Measurements from ENCODE around the gene FRG2C.
"Not testable (repeated sequence)": the region's sequence is repeated elsewhere in the genome, so short reads cannot be mapped to it uniquely, and the experiment has no call there.

FRG2C gene

DNA sequence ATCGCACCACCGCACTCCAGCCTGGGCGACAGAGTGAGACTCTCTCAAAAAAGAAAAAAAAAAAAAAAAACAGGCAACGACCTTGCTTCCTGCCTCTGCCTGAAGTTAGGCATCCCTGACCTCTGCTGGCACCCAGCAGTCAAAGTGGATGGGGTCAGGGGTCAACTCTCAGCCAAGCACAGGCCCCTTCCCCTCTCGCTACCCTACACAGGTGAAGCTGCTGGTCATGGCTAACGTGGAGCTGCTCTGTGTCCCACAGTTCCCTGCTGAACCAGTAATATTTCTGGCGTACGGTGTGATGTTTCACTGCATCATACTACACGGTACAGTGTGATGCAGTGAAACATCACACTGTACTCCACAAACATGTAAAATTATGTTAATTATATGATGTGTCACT lies 13.9 kb upstream of the FRG2C start:
- Histone ChIP-seq H3K27me3 (replicated peaks; ENCODE audit: insufficient read depth, low read length) (no peaks in the 10 kb centered on the region), H3K9ac (ENCODE audit: low read length) (no peak overlapping the region), H3K9me3 (replicated peaks; ENCODE audit: insufficient read depth, low read length) (no peaks in the 10 kb centered on the region), H3K9me2 (replicated peaks; ENCODE audit: insufficient read depth, low read length) (no peaks in the 10 kb centered on the region), H3K36me3 (replicated peaks; ENCODE audit: insufficient read depth, low read length) (no peaks in the 10 kb centered on the region), H3K4me3 (ENCODE audit: low read length) (no peak overlapping the region), H3K79me2 (ENCODE audit: low read length) (no peaks in the 10 kb centered on the region), H3K27ac (ENCODE audit: low read length) (no peak overlapping the region), H4K20me1 (ENCODE audit: insufficient read depth, low read length) (no peaks in the 10 kb centered on the region), H3K4me2 (ENCODE audit: low read depth, low read length) (no peak overlapping the region), H2AFZ (ENCODE audit: low read length) (no peak overlapping the region), H3F3A (ENCODE audit: insufficient read depth, low read length) (no peaks in the 10 kb centered on the region), H3K4me1 (ENCODE audit: low read length) (no peaks in the 10 kb centered on the region)
- TF ChIP-seq, protein P1, sequence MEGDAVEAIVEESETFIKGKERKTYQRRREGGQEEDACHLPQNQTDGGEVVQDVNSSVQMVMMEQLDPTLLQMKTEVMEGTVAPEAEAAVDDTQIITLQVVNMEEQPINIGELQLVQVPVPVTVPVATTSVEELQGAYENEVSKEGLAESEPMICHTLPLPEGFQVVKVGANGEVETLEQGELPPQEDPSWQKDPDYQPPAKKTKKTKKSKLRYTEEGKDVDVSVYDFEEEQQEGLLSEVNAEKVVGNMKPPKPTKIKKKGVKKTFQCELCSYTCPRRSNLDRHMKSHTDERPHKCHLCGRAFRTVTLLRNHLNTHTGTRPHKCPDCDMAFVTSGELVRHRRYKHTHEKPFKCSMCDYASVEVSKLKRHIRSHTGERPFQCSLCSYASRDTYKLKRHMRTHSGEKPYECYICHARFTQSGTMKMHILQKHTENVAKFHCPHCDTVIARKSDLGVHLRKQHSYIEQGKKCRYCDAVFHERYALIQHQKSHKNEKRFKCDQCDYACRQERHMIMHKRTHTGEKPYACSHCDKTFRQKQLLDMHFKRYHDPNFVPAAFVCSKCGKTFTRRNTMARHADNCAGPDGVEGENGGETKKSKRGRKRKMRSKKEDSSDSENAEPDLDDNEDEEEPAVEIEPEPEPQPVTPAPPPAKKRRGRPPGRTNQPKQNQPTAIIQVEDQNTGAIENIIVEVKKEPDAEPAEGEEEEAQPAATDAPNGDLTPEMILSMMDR (IDR thresholded peaks at IDR 0.05; ENCODE audit: low read length): no peak
- no peak for TF ChIP-seq EZH2 (optimal IDR thresholded peaks at IDR 0.05; ENCODE audit: low read depth, low read length)
- no peak for DNase-seq

DNA sequence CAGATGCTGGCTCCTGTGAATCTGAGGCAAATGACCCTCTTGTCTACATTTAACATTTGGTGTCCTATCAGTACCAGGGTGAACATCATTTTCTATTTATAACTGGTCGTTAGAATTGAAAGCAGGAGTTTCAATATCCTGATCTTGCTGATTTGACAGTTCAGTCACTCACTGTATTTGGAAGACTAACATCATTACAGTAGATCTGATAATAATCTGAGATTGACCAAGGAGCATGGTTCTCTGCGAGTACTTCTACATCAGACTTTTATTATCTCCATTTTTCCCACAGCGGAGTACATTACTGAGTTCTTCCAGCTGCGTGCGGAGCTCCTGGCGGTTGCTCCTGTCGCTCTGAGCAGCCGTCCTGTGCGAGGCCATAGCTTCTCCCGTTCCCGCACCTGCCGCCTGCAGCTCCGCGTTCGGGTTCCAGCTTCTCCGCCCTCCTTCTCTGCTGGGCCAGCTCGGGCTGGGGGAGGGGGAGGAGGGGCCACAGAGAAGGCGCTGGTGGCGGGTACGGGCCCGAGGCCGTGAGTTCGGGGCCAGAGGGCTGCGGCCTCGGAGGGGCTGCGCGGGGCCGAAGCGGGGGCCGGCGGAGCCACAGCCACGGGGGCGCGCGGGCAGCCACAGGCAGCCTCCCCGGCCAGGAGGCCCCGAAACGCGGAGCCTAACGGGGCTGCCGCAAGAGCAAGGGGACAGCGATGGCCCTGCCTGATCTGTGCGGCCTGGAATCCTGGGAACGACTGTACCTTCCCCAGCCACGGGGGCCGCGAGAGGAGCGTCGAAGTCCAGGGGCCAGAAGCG lies 8.8 kb upstream of the FRG2C start:
- not testable (repeated sequence) for H3K36me3 ChIP-seq (replicated peaks; ENCODE audit: insufficient read depth, low read length); H3K9me3 ChIP-seq (replicated peaks; ENCODE audit: insufficient read depth, low read length); H3K27me3 ChIP-seq (replicated peaks; ENCODE audit: insufficient read depth, low read length); H3K4me2 ChIP-seq (ENCODE audit: low read depth, low read length); H3K27ac ChIP-seq (ENCODE audit: low read length); H3K9me2 ChIP-seq (replicated peaks; ENCODE audit: insufficient read depth, low read length); H3K9ac ChIP-seq (ENCODE audit: low read length); H3K4me3 ChIP-seq (ENCODE audit: low read length); H2AFZ ChIP-seq (ENCODE audit: low read length); H4K20me1 ChIP-seq (ENCODE audit: insufficient read depth, low read length); H3K79me2 ChIP-seq (ENCODE audit: low read length); H3K4me1 ChIP-seq (ENCODE audit: low read length); DNase-seq; H3F3A ChIP-seq (ENCODE audit: insufficient read depth, low read length)

DNA sequence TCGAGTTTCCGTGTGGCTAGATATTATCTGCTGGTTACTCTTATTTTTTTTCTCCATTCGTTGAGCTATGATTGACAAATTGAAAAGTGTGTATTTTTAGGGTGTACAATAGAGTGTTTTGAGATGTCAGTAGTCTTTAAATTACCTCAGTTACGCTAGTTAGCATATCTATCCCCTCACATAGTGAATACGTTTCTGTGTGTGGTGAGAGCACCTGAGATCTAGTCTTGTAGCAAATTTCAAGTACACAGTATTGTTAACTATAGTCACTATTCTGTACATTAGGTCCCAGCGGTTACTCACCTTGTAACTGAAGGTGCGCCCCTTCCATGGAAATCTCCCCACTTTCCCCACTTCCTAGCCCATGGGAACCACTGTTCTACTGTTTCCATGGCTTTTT lies 8.2 kb upstream of the FRG2C start:
- H3K79me2 ChIP-seq (ENCODE audit: low read length); H4K20me1 ChIP-seq (ENCODE audit: insufficient read depth, low read length); H3K9me2 ChIP-seq (replicated peaks; ENCODE audit: insufficient read depth, low read length); H2AFZ ChIP-seq (ENCODE audit: low read length); H3F3A ChIP-seq (ENCODE audit: insufficient read depth, low read length); H3K9me3 ChIP-seq (replicated peaks; ENCODE audit: insufficient read depth, low read length); H3K4me3 ChIP-seq (ENCODE audit: low read length); H3K9ac ChIP-seq (ENCODE audit: low read length); H3K27ac ChIP-seq (ENCODE audit: low read length); DNase-seq; H3K4me1 ChIP-seq (ENCODE audit: low read length); H3K36me3 ChIP-seq (replicated peaks; ENCODE audit: insufficient read depth, low read length); H3K4me2 ChIP-seq (ENCODE audit: low read depth, low read length); H3K27me3 ChIP-seq (replicated peaks; ENCODE audit: insufficient read depth, low read length): not testable (repeated sequence)

DNA sequence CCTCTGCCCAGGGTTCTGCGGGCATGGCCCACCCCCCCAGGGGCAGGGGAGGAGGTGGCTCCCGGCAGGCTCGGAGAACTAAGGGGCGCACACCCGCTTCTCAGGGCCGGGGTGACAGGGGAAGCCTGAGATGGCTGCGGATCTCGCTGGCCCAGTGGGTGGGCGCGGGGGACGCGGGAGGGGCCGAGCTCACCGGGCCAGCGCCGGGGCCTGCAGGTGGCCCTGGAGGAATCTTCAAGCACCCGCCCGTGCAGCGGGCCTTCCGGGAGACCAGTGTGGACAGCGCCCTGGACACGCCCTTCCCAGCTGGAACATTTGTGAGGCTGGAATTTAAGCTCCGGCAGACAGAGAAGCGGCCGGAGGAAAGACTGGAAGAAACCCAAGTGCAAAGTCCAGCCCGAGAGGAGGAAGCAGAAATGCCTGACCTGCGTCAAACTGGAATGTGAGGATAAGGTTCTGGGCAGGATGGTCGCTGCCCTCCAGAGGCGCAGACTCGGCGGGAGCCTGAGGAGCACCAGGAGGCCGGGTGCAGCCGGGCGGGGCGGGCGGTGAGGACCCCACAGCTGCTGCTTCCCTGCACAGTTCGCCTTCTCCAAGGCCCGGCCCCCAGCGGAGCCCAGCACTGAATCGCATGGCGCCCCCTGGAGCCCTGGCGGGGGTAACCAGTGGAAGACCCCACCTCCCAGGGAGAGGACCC lies 5.6 kb upstream of the FRG2C start:
- H3F3A ChIP-seq (ENCODE audit: insufficient read depth, low read length); H3K79me2 ChIP-seq (ENCODE audit: low read length); H3K27ac ChIP-seq (ENCODE audit: low read length); H3K9me2 ChIP-seq (replicated peaks; ENCODE audit: insufficient read depth, low read length); H4K20me1 ChIP-seq (ENCODE audit: insufficient read depth, low read length); H3K4me1 ChIP-seq (ENCODE audit: low read length); DNase-seq; H3K27me3 ChIP-seq (replicated peaks; ENCODE audit: insufficient read depth, low read length); H3K9me3 ChIP-seq (replicated peaks; ENCODE audit: insufficient read depth, low read length); H3K36me3 ChIP-seq (replicated peaks; ENCODE audit: insufficient read depth, low read length): not testable (repeated sequence)
- peak overlapping the region; percentile 67 for H3K4me3 ChIP-seq (ENCODE audit: low read length)
- H3K9ac ChIP-seq (ENCODE audit: low read length): peak overlapping the region; percentile 50; the same call in 1 of the 2 replicates
- peak overlapping the region; percentile 64 for H2AFZ ChIP-seq (ENCODE audit: low read length)
- H3K4me2 ChIP-seq (ENCODE audit: low read depth, low read length): peak overlapping the region; percentile 40; the same call in 1 of the 2 replicates
- TF ChIP-seq, protein P1 (IDR thresholded peaks at IDR 0.05; ENCODE audit: low read length): peak; percentile 47

DNA sequence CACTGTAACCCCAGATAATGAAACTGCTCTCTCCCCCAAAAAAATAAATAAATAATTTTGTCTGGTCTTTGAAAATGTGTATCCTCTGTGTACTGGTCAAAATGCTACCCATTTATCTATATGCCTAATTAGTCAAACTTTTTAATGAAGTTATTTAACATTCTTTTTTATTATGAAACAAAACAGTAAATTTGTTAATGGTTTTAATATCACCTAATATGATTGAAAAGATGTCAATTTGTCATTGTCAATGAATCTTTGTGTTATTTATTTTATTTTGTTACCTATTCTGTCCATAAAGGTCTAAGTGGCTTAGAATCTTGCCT lies 5.1 kb upstream of the FRG2C start:
- H3K4me2 ChIP-seq (ENCODE audit: low read depth, low read length): peak overlapping the region; percentile 40; the same call in 1 of the 2 replicates
- H3K9me2 ChIP-seq (replicated peaks; ENCODE audit: insufficient read depth, low read length); H3K36me3 ChIP-seq (replicated peaks; ENCODE audit: insufficient read depth, low read length); H4K20me1 ChIP-seq (ENCODE audit: insufficient read depth, low read length); H3K9me3 ChIP-seq (replicated peaks; ENCODE audit: insufficient read depth, low read length); H3K27ac ChIP-seq (ENCODE audit: low read length); H3K4me1 ChIP-seq (ENCODE audit: low read length); H3F3A ChIP-seq (ENCODE audit: insufficient read depth, low read length); H3K79me2 ChIP-seq (ENCODE audit: low read length); H3K27me3 ChIP-seq (replicated peaks; ENCODE audit: insufficient read depth, low read length); DNase-seq: not testable (repeated sequence)
- H3K4me3 ChIP-seq (ENCODE audit: low read length): peak overlapping the region; percentile 67
- H3K9ac ChIP-seq (ENCODE audit: low read length): peak overlapping the region; percentile 50; the same call in 1 of the 2 replicates
- peak overlapping the region; percentile 64; the same call in 1 of the 2 replicates for H2AFZ ChIP-seq (ENCODE audit: low read length)

DNA sequence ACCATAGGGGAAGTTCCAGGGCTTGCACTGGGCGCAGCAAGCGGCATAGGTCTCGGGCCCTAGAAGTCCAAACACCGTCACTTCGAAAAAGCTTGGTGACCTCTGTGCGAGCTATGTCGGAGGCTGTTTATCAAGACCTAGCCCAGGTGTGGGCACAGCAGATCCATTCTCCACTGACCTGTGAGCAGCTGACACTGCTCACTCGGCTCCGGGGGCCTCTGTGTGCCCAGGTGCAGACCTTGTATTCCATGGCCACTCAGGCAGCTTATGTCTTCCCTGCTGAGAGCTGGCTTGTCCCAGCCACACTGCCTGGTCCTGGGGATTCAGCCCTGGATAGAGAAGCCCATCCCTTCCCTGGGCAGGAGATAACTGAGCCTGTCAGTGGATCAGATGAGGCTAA lies 1.5 kb downstream of the FRG2C start:
- not testable (repeated sequence) for H4K20me1 ChIP-seq (ENCODE audit: insufficient read depth, low read length)

More for the DNA sequence above, 1.5 kb downstream of the FRG2C start:
- H2AFZ ChIP-seq (ENCODE audit: low read length); H3K4me1 ChIP-seq (ENCODE audit: low read length); H3K4me3 ChIP-seq (ENCODE audit: low read length); H3K9me2 ChIP-seq (replicated peaks; ENCODE audit: insufficient read depth, low read length); H3K9me3 ChIP-seq (replicated peaks; ENCODE audit: insufficient read depth, low read length); H3K4me2 ChIP-seq (ENCODE audit: low read depth, low read length); H3K79me2 ChIP-seq (ENCODE audit: low read length); H3K36me3 ChIP-seq (replicated peaks; ENCODE audit: insufficient read depth, low read length); DNase-seq; H3K9ac ChIP-seq (ENCODE audit: low read length); H3K27ac ChIP-seq (ENCODE audit: low read length); H3K27me3 ChIP-seq (replicated peaks; ENCODE audit: insufficient read depth, low read length); H3F3A ChIP-seq (ENCODE audit: insufficient read depth, low read length): not testable (repeated sequence)
